DOHH2 (cell line): Measurements from ENCODE around the gene SAMD1.

Source experiments
- CTCF ChIP-seq: fragments of 200-600 bp; sonication (generic); IDR thresholded peaks from one replicate; pipeline ENCODE4 v1.5.1; 2014; ENCODE audit warnings: antibody characterized with exemption, mild to moderate bottlenecking, low read depth, low read length; ENCODE audit not compliant: poor library complexity, severe bottlenecking
- EZH2phosphoT487 ChIP-seq: fragments of 200-600 bp; sonication (generic); IDR thresholded peaks from 2 replicates; pipeline ENCODE4 v1.6.1; 2017; ENCODE audit warnings: borderline replicate concordance, mild to moderate bottlenecking, antibody characterized with exemption, low read length, moderate library complexity, mixed read lengths

- no peak for TF ChIP-seq CTCF
- TF ChIP-seq EZH2phosphoT487 = no peak
Observed at GRCh38 chr19:14135355-14135754, 44.8 kb upstream of the SAMD1 start.
